Thymus (tissue), 11 donors: ENCODE data around the gene TGFBR2. TPM values are rescaled to one million over a fixed set of nuclear protein-coding genes. Genes with fewer than 3 reads are reported as not detected.

ENCODE experiments used
- DNase-seq, 9 donors: peaks; one replicate each; pipeline ENCODE4 v3.0.0-alpha.2; 2013; ENCODE audit warnings: low spot score in 9 of 9, low read depth in 6 of 9, missing footprints in 1 of 9
- H3K27ac ChIP-seq, 2 donors: one replicate each; pipeline ENCODE4 v1.5.1; 2013; ENCODE audit warnings: control low read depth in 1 of 2, low read depth in 1 of 2, low read length in 1 of 2, mild to moderate bottlenecking in 1 of 2, moderate library complexity in 1 of 2
- H3K27me3 ChIP-seq, 2 donors: one replicate each; pipeline ENCODE4 v1.5.1; 2013; ENCODE audit warnings: low read length in 1 of 2; ENCODE audit not compliant: control insufficient read depth in 2 of 2, insufficient read depth in 1 of 2
- H3K36me3 ChIP-seq, 2 donors: one replicate each; pipeline ENCODE4 v1.5.1; 2013; ENCODE audit warnings: low read length in 1 of 2, mild to moderate bottlenecking in 1 of 2, moderate library complexity in 1 of 2; ENCODE audit not compliant: control insufficient read depth in 2 of 2, insufficient read depth in 2 of 2
- H3K4me1 ChIP-seq, 2 donors: one replicate each; pipeline ENCODE4 v1.5.1; 2013; ENCODE audit warnings: low read length in 2 of 2; ENCODE audit not compliant: control insufficient read depth in 2 of 2, insufficient read depth in 2 of 2
- H3K4me3 ChIP-seq, 2 donors: one replicate each; pipeline ENCODE4 v1.5.1; 2013; ENCODE audit warnings: low read length in 2 of 2, control low read depth in 1 of 2, mild to moderate bottlenecking in 1 of 2
- H3K9me3 ChIP-seq, 2 donors: one replicate each; pipeline ENCODE4 v1.5.1; 2013; ENCODE audit warnings: low read length in 1 of 2, mild to moderate bottlenecking in 1 of 2; ENCODE audit not compliant: control insufficient read depth in 2 of 2, insufficient read depth in 1 of 2
- WGBS: extraction: QIAGEN DNeasy Blood & Tissue Kit; methylation state at CpG from one replicate; pipeline ENCODE4 v1.1.7; 2013; 5-methylcytosine and 5-hydroxymethylcytosine counted together
- polyA plus RNA-seq: library from polyadenylated mRNA; stranded (reverse); fragments of 200-250 nt; gene quantifications from one replicate; pipeline ENCODE4 v1.2.3, GENCODE V29; 2013
- total RNA-seq: library from RNA; stranded (reverse); fragments of 120-200 nt; gene quantifications from one replicate; pipeline ENCODE4 v1.2.4, GENCODE V29; 2013
- donor health status: healthy.

Gene TGFBR2
- total and polyA plus RNA-seq, 2 donors: 41.0 to 51.3 TPM

- WGBS: 89% methylated on average over 4 of the region's 4 CpGs
- peaks cover 0 to 4% of the 10 kb centered on the region in 2 donors for H3K36me3 ChIP-seq
- no peak for DNase-seq
- no peaks in the 10 kb centered on the region for H3K27me3 ChIP-seq
- peaks cover 26 to 37% of the 10 kb centered on the region in 2 donors for H3K4me1 ChIP-seq
- H3K4me3 ChIP-seq: no peak overlapping the region
- H3K27ac ChIP-seq: no peak overlapping the region
- H3K9me3 ChIP-seq: no peaks in the 10 kb centered on the region
These were observed 8.0 kb downstream of the TGFBR2 start for GRCh38 chr3:30614373-30614772.

GRCh38 chr3:30614943-30615342, 8.5 kb downstream of the TGFBR2 start:
- no peaks in the 10 kb centered on the region for H3K27me3 ChIP-seq
- peaks cover 0 to 4% of the 10 kb centered on the region in 2 donors for H3K36me3 ChIP-seq
- H3K27ac ChIP-seq: no peak overlapping the region
- WGBS: 92% methylated on average over 1 of the region's 1 CpG
- peaks cover 28 to 42% of the 10 kb centered on the region in 2 donors for H3K4me1 ChIP-seq
- H3K4me3 ChIP-seq: no peak overlapping the region
- no peak for DNase-seq
- peaks cover 0 to 3% of the 10 kb centered on the region in 2 donors for H3K9me3 ChIP-seq

GRCh38 chr3:30615615-30616346, 9.4 kb downstream of the TGFBR2 start:
- Histone ChIP-seq H3K27me3 (no peaks in the 10 kb centered on the region), H3K4me1 (peaks cover 36 to 44% of the 10 kb centered on the region in 2 donors)
- no peak for DNase-seq

GRCh38 chr3:30616347-30617027, 10.1 kb downstream of the TGFBR2 start:
- no peak overlapping the region for H3K4me3 ChIP-seq
- H3K27ac ChIP-seq: peak overlapping the region; percentile 31 to 32
- 32% methylated on average over 1 of the region's 1 CpG for WGBS
- DNase-seq: no peak
- peaks cover 0 to 5% of the 10 kb centered on the region in 2 donors for H3K36me3 ChIP-seq
- H3K27me3 ChIP-seq: no peaks in the 10 kb centered on the region
- H3K4me1 ChIP-seq: peaks cover 38 to 43% of the 10 kb centered on the region in 2 donors
- H3K9me3 ChIP-seq: peaks cover 0 to 4% of the 10 kb centered on the region in 2 donors

More at GRCh38 chr3:30615615-30616346, 9.4 kb downstream of the TGFBR2 start:
- peak overlapping the region; percentile 1 to 31 for H3K27ac ChIP-seq
- peaks cover 0 to 4% of the 10 kb centered on the region in 2 donors for H3K36me3 ChIP-seq
- no peak overlapping the region for H3K4me3 ChIP-seq
- 97% methylated on average over 3 of the region's 3 CpGs for WGBS
- H3K9me3 ChIP-seq: peaks cover 0 to 4% of the 10 kb centered on the region in 2 donors

- Histone ChIP-seq H3K27ac (peak overlapping the region in 1 of 2 donors; percentile 65), H3K9me3 (peaks cover 0 to 4% of the 10 kb centered on the region in 2 donors), H3K27me3 (no peaks in the 10 kb centered on the region), H3K4me3 (no peak overlapping the region), H3K4me1 (peaks cover 33 to 37% of the 10 kb centered on the region in 2 donors), H3K36me3 (peaks cover 0 to 10% of the 10 kb centered on the region in 2 donors)
- no peak for DNase-seq
- WGBS: 93% methylated on average over 5 of the region's 5 CpGs
These were observed 10.7 kb downstream of the TGFBR2 start for GRCh38 chr3:30617069-30617468.

- 66% methylated on average over 2 of the region's 2 CpGs for WGBS
These were observed 11.3 kb downstream of the TGFBR2 start for GRCh38 chr3:30617653-30618052.

GRCh38 chr3:30618526-30618925, 12.1 kb downstream of the TGFBR2 start:
- no peak for DNase-seq
- no peaks in the 10 kb centered on the region for H3K27me3 ChIP-seq
- peaks cover 26 to 27% of the 10 kb centered on the region in 2 donors for H3K4me1 ChIP-seq
- H3K36me3 ChIP-seq: peaks cover 0 to 15% of the 10 kb centered on the region in 2 donors
- H3K27ac ChIP-seq: no peak overlapping the region
- no peak overlapping the region for H3K4me3 ChIP-seq
- peaks cover 0 to 4% of the 10 kb centered on the region in 2 donors for H3K9me3 ChIP-seq
- WGBS: 36% methylated on average over 3 of the region's 3 CpGs

More at GRCh38 chr3:30617653-30618052, 11.3 kb downstream of the TGFBR2 start:
- H3K27ac ChIP-seq: peak overlapping the region in 1 of 2 donors; percentile 60
- H3K4me1 ChIP-seq: peaks cover 29 to 34% of the 10 kb centered on the region in 2 donors
- no peak for DNase-seq
- H3K27me3 ChIP-seq: no peaks in the 10 kb centered on the region
- no peak overlapping the region for H3K4me3 ChIP-seq
- H3K36me3 ChIP-seq: peaks cover 0 to 11% of the 10 kb centered on the region in 2 donors
- peaks cover 0 to 4% of the 10 kb centered on the region in 2 donors for H3K9me3 ChIP-seq

GRCh38 chr3:30619318-30619717, 12.9 kb downstream of the TGFBR2 start:
- Histone ChIP-seq H3K9me3 (peaks cover 0 to 4% of the 10 kb centered on the region in 2 donors), H3K36me3 (peaks cover 0 to 17% of the 10 kb centered on the region in 2 donors), H3K4me1 (peaks cover 26 to 27% of the 10 kb centered on the region in 2 donors), H3K27me3 (no peaks in the 10 kb centered on the region), H3K4me3 (no peak overlapping the region), H3K27ac (peak overlapping the region; percentile 52 to 65)
- 94% methylated on average over 1 of the region's 1 CpG for WGBS
- DNase-seq: no peak
